Measurements from ENCODE around the gene SLC30A2. TPM values are rescaled to one million over a fixed set of nuclear protein-coding genes. Genes with fewer than 3 reads are reported as not detected.

The SLC30A2 gene
- total and polyA plus RNA-seq, 9 of the 15 experiments (the other 6 are each of a cell fraction or from before 2014, with no cell fraction given) = 0.01 to 0.18 (median 0.06) TPM; not detected in 3

DNA sequence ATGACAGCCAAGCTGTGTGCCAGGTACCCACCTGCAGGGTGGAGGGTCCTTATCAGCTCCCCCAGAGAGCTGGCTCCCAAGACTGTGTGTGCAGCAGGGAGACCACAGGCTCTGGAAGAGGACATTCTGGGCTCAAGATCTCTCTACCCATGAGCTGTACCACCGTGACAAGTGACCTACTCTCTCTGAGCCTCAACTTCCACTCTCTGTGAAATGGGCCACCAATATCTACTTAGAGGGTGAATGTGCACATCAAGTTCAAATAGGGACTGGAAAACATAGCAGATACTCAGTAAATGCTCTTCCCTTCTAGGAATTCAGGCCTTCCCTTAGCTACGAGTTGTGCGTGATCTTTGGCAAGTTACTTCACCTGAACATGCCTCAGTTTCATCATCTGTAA lies 1.5 kb downstream of the SLC30A2 start (continued):
- TF ChIP-seq PTBP1 (IDR thresholded peaks at IDR 0.05; ENCODE audit: low read depth, low read length) = 0 out of 2 replicates have a peak, but pooled peaks have one; percentile 64
- peak; percentile 14 to 50; a peak in 1 of 4 replicates for TF ChIP-seq HDAC1 (IDR thresholded peaks at IDR 0.05)

DNA sequence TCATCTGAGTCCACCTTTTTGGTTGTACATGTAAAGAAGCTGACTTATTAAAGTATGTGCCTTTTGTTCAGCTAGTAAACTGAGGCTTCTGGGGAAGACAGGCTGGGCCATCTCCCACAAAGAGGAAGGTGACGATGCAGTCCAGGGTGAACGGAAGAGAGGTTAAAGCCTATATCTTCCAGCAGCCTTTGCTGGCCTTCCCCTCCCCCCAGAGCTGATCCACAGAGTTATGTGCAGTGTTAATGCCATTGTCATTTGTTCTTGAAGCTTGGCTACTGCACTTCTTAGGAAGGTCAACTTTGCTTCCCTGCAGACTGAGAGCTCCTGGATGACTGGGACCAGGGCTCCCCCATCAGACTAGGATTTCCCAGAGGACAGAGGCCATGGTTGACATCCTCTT lies 2.2 kb downstream of the SLC30A2 start:
- Histone ChIP-seq H3K36me3 (ENCODE audit: control insufficient read depth, insufficient read depth, low read length) (no peaks in the 10 kb centered on the region), H3K4me1 (replicated peaks in 1 of 2; ENCODE audit: control insufficient read depth in 2 of 2, insufficient read depth in 2 of 2, low read length in 2 of 2) (peaks cover 22 to 41% of the 10 kb centered on the region in 2 experiments; a peak in 4 of 5 replicates), H4K20me1 (replicated peaks; ENCODE audit: control insufficient read depth, insufficient read depth, low read length) (no peaks in the 10 kb centered on the region), H3K4me3 (no peak overlapping the region), H3K27ac (ENCODE audit: extremely low read depth, low read depth, low read length) (peak overlapping the region; percentile 19; the same call in 2 of the 3 replicates), H3K9ac (ENCODE audit: insufficient read depth in 1 of 2, low read depth in 2 of 2, low read length in 2 of 2) (peak overlapping the region; percentile 21 to 81; a peak in 3 of 4 replicates), H3K9me1 (ENCODE audit: control insufficient read depth, insufficient read depth, low read length) (no peaks in the 10 kb centered on the region), H3K9me3 (replicated peaks; ENCODE audit: control insufficient read depth, insufficient read depth, low read depth, low read length) (no peaks in the 10 kb centered on the region), H3K27me3 (ENCODE audit: control insufficient read depth in 2 of 2, insufficient read depth in 2 of 2, low read length in 2 of 2) (no peaks in the 10 kb centered on the region), H2AFZ (ENCODE audit: low read depth, low read length) (peak overlapping the region; percentile 72), H3K4me2 (ENCODE audit: insufficient read depth, low read length) (peak overlapping the region; percentile 27), H3K79me2 (ENCODE audit: control insufficient read depth, insufficient read depth, low read length) (no peaks in the 10 kb centered on the region)
- POLR2A ChIA-PET = interaction anchor here (0.6 to 3.9 kb wide), 7 partner anchors 8 to 747 kb away, joined by 3 to 23 read pairs (median 4); no protein-coding TSS in a partner anchor
- in situ Hi-C loops (cut with MboI) = loop anchor here (5.0 kb wide), 2 partner anchors 64 to 104 kb away; no protein-coding TSS in a partner anchor
- ATAC-seq (peak; percentile 72), FAIRE-seq (peak; percentile 94), DNase-seq (ENCODE audit: extremely low read depth in 1 of 4, low spot score in 3 of 4) (peak; percentile 38 to 79 (median 62))
- intact Hi-C loops (cut with micrococcal nuclease) = no loop called here
- no TSS peak for BruUV-seq (replicated peaks)
- WGBS (ENCODE audit: insufficient coverage, low coverage, missing lambda C conversion rate) = 6% methylated on average over 2 of the region's 2 CpGs
- CTCF ChIA-PET (ENCODE audit: low intra/inter-chr PET ratio) = no interaction called here
- TF ChIP-seq TAF7 (tag; IDR thresholded peaks at IDR 0.05) (no peak), ZBED1 (IDR thresholded peaks at IDR 0.05) (no peak), SPI1 (IDR thresholded peaks at IDR 0.05; ENCODE audit: borderline replicate concordance, low read depth, low read length) (peak; percentile 24; the same call in 1 of the 2 replicates), BHLHE40 (IDR thresholded peaks at IDR 0.05; ENCODE audit: low read length) (0 out of 2 replicates have a peak, but pooled peaks have one; percentile 14), ZNF24 (IDR thresholded peaks at IDR 0.05) (0 out of 2 replicates have a peak, but pooled peaks have one; percentile 41), ZNF584 (CRISPR knock-in tag; IDR thresholded peaks at IDR 0.05; ENCODE audit: low read depth) (no peak), NFE2 (IDR thresholded peaks at IDR 0.05; ENCODE audit: low read depth) (peak; percentile 49; the same call in 1 of the 2 replicates), NFRKB (IDR thresholded peaks at IDR 0.05; ENCODE audit: low read depth) (0 out of 2 replicates have a peak, but pooled peaks have one; percentile 14), SOX6 (IDR thresholded peaks at IDR 0.05) (peak; percentile 44; the same call in 1 of the 2 replicates), JUND (IDR thresholded peaks at IDR 0.05; ENCODE audit: borderline replicate concordance, low read depth, low read length) (0 out of 2 replicates have a peak, but pooled peaks have one; percentile 13), JUND (tag; IDR thresholded peaks at IDR 0.05; ENCODE audit: borderline replicate concordance, low read depth, low read length) (no peak), NR2C1 (IDR thresholded peaks at IDR 0.05) (no peak), NR2C1 (tag; IDR thresholded peaks at IDR 0.05) (peak; percentile 32; the same call in 1 of the 2 replicates), NCOA4 (IDR thresholded peaks at IDR 0.05; ENCODE audit: partially characterized antibody) (no peak), RAD21 (CRISPR knock-in tag; conservative IDR thresholded peaks at IDR 0.05 in 1 of 2, IDR thresholded peaks at IDR 0.05 in 1 of 2) (peak in 1 of 2 experiments; percentile 12; a peak in 1 of 4 replicates)
- TF ChIP-seq, protein P1, sequence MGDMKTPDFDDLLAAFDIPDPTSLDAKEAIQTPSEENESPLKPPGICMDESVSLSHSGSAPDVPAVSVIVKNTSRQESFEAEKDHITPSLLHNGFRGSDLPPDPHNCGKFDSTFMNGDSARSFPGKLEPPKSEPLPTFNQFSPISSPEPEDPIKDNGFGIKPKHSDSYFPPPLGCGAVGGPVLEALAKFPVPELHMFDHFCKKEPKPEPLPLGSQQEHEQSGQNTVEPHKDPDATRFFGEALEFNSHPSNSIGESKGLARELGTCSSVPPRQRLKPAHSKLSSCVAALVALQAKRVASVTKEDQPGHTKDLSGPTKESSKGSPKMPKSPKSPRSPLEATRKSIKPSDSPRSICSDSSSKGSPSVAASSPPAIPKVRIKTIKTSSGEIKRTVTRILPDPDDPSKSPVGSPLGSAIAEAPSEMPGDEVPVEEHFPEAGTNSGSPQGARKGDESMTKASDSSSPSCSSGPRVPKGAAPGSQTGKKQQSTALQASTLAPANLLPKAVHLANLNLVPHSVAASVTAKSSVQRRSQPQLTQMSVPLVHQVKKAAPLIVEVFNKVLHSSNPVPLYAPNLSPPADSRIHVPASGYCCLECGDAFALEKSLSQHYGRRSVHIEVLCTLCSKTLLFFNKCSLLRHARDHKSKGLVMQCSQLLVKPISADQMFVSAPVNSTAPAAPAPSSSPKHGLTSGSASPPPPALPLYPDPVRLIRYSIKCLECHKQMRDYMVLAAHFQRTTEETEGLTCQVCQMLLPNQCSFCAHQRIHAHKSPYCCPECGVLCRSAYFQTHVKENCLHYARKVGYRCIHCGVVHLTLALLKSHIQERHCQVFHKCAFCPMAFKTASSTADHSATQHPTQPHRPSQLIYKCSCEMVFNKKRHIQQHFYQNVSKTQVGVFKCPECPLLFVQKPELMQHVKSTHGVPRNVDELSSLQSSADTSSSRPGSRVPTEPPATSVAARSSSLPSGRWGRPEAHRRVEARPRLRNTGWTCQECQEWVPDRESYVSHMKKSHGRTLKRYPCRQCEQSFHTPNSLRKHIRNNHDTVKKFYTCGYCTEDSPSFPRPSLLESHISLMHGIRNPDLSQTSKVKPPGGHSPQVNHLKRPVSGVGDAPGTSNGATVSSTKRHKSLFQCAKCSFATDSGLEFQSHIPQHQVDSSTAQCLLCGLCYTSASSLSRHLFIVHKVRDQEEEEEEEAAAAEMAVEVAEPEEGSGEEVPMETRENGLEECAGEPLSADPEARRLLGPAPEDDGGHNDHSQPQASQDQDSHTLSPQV (IDR thresholded peaks at IDR 0.05) = peak; percentile 85
